8988T (cell line): Measurements from ENCODE around the gene RBFOX1.

Source experiments
- DNase-seq: peaks from one replicate; pipeline ENCODE4 v3.0.0; 2011

The RBFOX1 gene

GRCh38 chr16:7545251-7545650 is 212.6 kb downstream of the RBFOX1 start:
- DNase-seq: no peak

DNA sequence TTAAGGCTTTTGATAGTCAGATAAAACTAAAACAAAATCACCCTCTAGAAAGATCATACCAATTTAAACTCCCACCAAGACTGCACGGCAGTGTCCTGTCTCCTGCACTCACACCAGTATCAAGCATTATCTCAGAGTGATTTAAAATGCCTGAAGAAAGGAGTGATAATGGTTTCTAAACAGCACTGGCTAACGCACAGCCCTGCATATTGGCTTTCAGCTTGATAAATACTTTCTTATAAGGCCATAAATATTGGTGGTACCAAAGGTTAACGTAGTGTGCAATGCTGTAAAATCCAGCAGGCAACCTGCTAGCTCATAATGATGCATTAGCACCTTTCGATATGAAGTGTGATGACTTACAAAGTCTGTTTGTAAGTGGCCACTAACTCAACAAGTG is 214.3 kb downstream of the RBFOX1 start:
- no peak for DNase-seq

GRCh38 chr16:7547736-7548135 is 215.1 kb downstream of the RBFOX1 start:
- DNase-seq: no peak

DNA sequence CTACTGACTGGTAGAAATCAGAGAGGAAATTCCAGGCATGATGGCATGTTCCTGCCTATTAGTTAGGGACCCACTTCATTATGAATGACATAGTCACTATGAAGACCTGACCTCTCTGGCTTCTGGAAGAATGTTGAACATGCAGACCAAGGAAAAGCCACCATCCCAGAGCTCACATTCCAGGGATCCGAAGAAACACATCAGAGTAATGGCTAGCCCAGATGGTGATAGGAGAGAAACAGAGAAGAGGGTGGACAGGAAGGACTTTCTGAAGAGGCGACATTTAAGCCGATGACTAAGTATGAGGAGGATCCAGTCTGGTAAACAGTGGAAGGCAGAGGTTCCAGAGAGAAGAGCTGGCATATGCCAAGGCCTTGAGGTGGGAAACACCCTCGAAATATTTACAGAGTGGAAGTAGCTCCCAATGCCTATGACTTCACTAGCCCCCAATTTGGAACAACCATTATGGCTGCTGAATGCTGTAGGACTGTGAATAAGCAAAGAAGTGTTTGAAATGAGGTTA is 216.2 kb downstream of the RBFOX1 start:
- no peak for DNase-seq

DNA sequence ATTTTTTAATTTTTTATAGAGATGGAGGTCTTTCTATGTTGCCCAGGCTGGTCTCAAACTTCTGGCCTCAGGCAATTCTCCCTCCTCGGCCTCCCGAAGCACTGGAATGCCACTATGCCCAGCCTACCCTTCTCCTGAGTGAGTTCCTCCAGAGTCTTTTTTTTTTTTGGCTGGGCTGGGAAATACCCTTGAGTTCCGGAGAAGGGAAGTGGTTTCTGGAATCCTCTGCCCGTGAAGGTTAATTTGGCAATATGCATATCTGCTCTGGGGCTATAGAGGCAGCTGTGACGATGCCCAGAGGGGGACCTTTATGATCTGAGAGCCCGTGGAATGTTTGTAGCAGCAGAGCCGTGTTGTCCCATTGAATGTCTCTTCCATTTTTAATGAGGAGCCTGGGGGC is 217.5 kb downstream of the RBFOX1 start:
- DNase-seq: no peak

DNA sequence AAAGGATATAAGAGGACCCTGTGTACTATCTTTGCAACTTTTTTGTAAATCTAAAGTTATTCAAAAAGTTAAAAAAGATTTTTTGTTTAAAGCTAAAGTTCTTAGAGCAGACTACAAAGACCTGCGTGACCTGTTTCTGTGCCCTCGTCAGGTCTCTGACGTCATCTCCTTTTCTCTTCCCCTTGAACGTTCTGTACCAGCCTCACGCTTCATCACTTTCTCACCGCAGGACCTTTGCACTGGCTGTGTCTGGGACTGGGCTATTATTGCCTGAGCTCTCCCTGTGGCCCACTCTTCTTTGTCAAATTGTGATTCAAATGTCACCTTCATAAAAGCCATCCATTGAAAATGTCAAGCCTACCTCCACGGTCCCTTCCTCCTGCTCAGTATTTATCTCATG is 222.8 kb downstream of the RBFOX1 start:
- DNase-seq: no peak

DNA sequence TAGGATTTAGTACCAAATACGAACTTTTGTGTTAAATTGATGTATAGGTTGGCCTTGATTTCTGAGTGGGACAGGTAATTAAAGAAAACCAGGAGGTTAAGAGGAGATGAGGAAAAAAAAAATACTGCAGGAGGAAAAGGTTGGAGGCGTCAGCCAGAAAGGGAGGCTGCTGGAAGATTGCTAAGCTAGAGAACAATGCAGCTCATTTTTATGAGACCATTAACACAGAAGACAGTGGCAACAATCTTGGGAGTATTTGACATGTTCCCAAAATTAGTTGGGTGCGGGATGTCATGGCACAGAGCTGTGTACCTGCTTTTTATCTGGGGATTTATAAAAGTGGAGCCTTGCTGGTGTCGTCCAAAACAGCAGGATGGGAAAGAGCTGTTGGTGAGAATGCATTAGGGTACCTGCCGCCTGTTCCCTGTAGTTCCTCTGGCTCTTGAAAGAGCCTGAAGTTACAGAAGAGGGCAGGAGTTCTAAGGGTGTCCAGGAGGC is 229.3 kb downstream of the RBFOX1 start:
- DNase-seq: no peak

DNA sequence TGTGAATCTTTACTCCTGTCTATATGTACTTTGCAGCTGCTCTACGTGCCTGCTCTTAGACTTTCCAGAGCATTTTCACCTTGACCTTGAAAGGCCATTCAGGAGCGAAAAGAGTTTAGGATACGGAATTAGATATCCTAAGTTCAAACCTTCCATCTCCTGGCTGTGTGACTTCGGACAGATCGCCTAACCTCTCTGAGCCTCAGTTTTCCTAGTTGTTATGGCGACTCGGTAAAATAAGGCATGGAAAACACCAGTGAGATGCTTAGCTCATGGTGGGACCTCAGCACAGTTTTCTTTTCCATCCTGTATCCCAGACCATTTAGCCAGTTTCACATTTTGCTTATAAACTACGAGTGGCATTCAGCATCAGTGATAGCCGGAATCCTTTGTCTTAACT is 233.7 kb downstream of the RBFOX1 start:
- no peak for DNase-seq

DNA sequence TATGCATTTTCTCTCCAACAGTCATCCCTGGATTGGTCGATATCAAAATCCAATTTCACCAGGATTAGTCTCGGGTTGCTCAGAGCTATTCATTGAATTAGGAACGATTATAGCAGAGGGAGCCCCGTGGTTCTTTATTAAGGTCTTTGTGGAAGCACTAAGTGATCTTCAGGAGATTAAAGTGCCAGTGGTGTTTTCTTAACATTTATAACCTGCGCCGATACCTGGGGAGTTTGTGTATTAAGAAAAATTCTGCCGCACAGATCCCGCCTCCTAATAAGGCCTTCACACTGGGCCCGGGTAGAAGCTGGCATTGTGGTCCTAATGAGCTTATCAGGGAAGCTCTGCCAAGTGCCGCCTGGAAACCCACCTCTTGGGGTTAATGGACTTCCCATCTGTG is 238.7 kb downstream of the RBFOX1 start:
- no peak for DNase-seq

- DNase-seq: no peak
Measured at GRCh38 chr16:7577588-7577987, 244.9 kb downstream of the RBFOX1 start.

DNA sequence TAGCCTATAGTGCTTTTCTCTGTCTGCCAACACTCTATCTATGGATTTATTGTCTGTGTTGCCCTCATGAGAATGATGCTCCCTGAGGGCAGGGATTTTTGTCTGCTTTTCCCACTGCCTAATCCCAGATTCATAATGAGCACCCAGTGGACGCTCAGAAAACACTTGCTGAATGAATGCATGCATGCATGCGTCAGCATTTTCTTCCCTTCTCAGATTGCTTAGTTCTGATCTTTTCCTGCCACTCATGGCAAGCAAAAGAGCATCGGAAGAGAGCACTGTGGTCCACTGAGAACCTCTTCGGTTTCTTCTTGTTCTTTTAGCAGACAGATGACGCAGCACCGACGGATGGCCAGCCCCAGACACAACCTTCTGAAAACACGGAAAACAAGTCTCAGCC is 246.8 kb downstream of the RBFOX1 start:
- DNase-seq: no peak

GRCh38 chr16:7581175-7581574 is 248.5 kb downstream of the RBFOX1 start:
- no peak for DNase-seq

DNA sequence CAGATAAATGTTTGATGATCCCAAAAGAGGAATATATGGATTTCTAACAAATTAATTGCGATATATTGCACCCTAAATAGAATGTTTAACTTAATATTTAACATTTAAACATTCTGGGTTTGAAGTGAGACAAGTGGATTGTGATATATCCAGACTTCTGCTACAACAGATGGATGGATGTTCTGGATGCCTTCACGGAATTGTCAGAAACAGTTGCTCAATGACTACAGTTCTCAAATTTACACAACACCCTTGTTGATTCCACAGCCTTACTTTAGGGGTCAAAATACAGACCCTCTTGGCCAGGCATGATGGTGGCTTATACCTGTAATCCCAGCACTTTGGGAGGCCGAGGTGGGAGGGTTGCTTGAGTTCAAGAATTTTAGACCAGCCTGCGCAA is 250.8 kb downstream of the RBFOX1 start:
- DNase-seq: no peak

DNA sequence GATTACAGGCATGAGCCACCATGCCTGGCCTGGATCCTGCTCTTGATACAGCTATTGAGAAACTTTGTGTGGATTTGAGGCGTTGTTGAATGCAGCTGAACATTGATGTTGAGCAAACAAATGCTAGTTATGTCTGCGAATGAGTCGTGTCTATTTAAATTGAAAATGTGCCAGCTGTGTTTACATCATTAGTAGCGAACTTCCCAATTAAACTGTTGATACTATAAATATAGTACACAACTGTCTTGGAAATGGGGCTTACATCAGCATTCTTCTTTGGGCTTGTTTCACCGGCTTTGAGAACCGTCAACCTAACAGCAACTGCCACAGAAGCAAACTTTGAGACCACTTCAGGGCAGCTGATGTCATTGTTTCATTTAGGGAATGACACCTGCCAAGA is 251.9 kb downstream of the RBFOX1 start:
- no peak for DNase-seq

DNA sequence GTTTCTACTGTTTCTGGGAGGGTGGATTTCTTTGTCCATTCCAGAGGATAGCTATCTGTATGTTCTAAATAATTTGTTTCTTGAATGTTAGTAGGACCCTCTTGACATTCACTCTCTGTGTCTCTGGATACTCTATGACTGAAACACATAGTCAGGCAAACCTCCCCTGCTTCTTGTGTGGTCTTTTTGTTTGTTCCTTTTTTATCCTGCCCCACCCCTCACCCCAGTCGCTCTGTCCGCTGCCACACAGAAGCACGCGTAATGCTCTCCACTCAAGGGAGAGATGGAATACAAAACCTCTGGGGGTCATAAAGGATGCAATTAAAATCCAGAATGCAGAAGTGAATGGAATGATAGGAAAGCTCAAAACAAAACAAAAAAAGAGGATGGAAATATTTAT is 253.1 kb downstream of the RBFOX1 start:
- no peak for DNase-seq

- no peak for DNase-seq
Measured at GRCh38 chr16:7590934-7591333, 258.3 kb downstream of the RBFOX1 start.

- DNase-seq: no peak
Measured at GRCh38 chr16:7596308-7596707, 263.7 kb downstream of the RBFOX1 start.

DNA sequence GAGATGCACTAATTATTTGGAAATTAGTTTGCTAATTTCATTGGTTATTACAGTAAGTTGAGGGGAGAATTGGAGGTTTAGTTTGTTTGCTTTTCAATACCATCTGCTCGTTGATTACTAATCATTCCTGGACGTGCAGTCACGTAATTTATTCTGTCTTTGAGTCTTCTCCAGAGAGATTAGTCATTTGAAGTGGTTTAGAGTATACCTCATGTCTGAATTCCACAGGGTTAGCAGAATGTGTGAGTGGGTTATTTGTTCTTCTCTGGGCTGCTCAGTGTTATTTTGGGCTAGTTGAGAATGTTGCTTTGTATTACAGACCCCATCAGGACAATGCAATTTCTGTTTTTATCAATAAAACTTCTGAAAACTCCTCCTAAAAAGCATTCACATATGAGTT is 265.0 kb downstream of the RBFOX1 start:
- no peak for DNase-seq

- no peak for DNase-seq
Measured at GRCh38 chr16:7601100-7601499, 268.5 kb downstream of the RBFOX1 start.

DNA sequence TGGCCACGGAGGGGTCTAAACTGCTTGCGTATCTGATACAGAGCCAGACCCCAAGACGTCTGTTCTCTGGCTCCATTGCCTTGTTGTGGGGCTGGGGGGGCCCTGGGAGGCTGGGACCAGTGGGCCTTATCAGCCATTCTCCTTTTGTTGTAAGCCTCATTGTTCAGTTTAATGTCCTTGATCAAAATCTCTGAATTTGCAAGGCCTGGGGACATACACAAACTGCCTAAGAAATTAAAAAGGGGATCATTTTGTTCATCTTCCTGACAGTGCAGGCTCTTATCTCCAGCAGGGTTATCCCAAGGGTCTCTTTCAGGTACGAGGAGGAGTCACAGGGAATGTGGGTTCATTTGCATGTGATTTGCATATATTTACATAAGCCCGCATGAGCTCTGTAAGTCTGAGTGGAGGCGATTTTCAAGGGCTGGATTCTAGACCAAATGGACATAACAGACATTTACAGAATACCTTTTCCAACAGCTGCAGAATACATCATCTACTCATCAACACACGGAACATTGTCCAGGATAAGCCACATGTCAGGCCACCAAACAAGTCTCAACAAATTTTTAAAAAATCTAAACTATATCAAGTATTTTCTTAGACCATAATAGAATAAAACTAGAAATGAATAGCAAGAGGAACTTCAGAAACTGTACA is 269.8 kb downstream of the RBFOX1 start:
- DNase-seq: no peak

GRCh38 chr16:7605812-7606211 is 273.2 kb downstream of the RBFOX1 start:
- DNase-seq: no peak

DNA sequence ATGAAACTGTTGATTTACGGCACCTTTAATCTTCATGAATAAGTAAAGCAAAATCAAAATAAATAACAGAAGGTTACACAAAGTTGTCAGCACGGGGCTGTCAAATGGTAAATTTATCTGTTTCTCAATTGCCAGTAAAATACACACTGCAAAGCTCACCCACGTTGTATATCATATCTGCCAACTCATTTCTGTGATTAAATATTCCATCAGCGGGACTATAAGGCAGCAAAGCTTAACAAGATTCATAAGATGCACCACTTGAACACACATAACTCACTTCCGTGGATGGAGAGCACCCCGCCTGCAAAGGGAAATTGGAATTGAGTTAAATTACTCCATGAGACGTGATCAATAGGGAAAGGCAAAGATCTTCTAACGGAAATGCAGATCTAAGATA is 280.0 kb downstream of the RBFOX1 start:
- DNase-seq: no peak

- no peak for DNase-seq
Measured at GRCh38 chr16:7613518-7613917, 280.9 kb downstream of the RBFOX1 start.

GRCh38 chr16:7614021-7614795 is 281.6 kb downstream of the RBFOX1 start:
- no peak for DNase-seq
